Mesenchymal stem cell (in vitro differentiated cells and primary cell): ENCODE results near the gene CARD10.

ENCODE experiments used
- DNase-seq: peaks from one replicate; pipeline ENCODE4 v3.0.0-alpha.2; 2013
- H2AFZ ChIP-seq: one replicate; pipeline ENCODE4 v1.6.1; 2013; ENCODE audit warnings: low read depth, mild to moderate bottlenecking, control low read depth, inconsistent platforms, low read length, moderate library complexity
- H2AK5ac ChIP-seq: 2 replicates; pipeline ENCODE4 v1.6.1; 2013; ENCODE audit warnings: low read length, moderate library complexity, mild to moderate bottlenecking, inconsistent platforms; ENCODE audit not compliant: severe bottlenecking
- H2BK120ac ChIP-seq: one replicate; pipeline ENCODE4 v1.6.1; 2013; ENCODE audit warnings: low read depth, mild to moderate bottlenecking, inconsistent platforms, low read length, moderate library complexity
- H2BK12ac ChIP-seq, 2 experiments: one replicate each; pipeline ENCODE4 v1.6.1; 2013; ENCODE audit warnings: inconsistent platforms in 2 of 2, low read length in 2 of 2, mild to moderate bottlenecking in 2 of 2, moderate library complexity in 2 of 2, control low read depth in 1 of 2
- H2BK15ac ChIP-seq: one replicate; pipeline ENCODE4 v1.6.1; 2013; ENCODE audit warnings: mild to moderate bottlenecking, low read depth, inconsistent platforms; ENCODE audit not compliant: poor library complexity, severe bottlenecking
- H2BK5ac ChIP-seq: 2 replicates; pipeline ENCODE4 v1.6.1; 2013; ENCODE audit warnings: low read depth, mild to moderate bottlenecking, low read length, control low read depth, inconsistent platforms; ENCODE audit not compliant: poor library complexity, severe bottlenecking
- H3K14ac ChIP-seq, 2 experiments: one replicate each; pipeline ENCODE4 v1.6.1; 2013; ENCODE audit warnings: inconsistent platforms in 2 of 2, low read length in 2 of 2, control low read depth in 1 of 2, mild to moderate bottlenecking in 1 of 2, moderate library complexity in 1 of 2
- H3K18ac ChIP-seq, 2 experiments: one replicate each; pipeline ENCODE4 v1.6.1; 2013; ENCODE audit warnings: inconsistent platforms in 2 of 2, low read length in 2 of 2, control low read depth in 1 of 2, low read depth in 1 of 2, mild to moderate bottlenecking in 1 of 2
- H3K23ac ChIP-seq, 2 experiments: one replicate each; pipeline ENCODE4 v1.6.1; 2013; ENCODE audit warnings: inconsistent platforms in 2 of 2, low read length in 2 of 2, mild to moderate bottlenecking in 2 of 2, moderate library complexity in 2 of 2, control low read depth in 1 of 2
- H3K27ac ChIP-seq: 2 replicates; pipeline ENCODE4 v1.5.1; 2013; ENCODE audit warnings: mild to moderate bottlenecking, moderate library complexity, low read length, control low read depth, inconsistent platforms; ENCODE audit not compliant: poor library complexity, severe bottlenecking
- H3K27me3 ChIP-seq, 2 experiments: 2 replicates each; pipeline versions ENCODE4 v1.6.1 to v1.7.0; 2013; ENCODE audit warnings: low read length in 2 of 2, mild to moderate bottlenecking in 2 of 2, moderate library complexity in 2 of 2, control low read depth in 1 of 2, inconsistent platforms in 1 of 2; ENCODE audit not compliant: control insufficient read depth in 1 of 2, insufficient read depth in 1 of 2
- H3K36me3 ChIP-seq, 2 experiments: 2 replicates each; pipeline versions ENCODE4 v1.6.1 to v1.7.0; 2013; ENCODE audit warnings: low read length in 2 of 2, control low read depth in 1 of 2, inconsistent platforms in 1 of 2, low read depth in 1 of 2, mild to moderate bottlenecking in 1 of 2; ENCODE audit not compliant: insufficient read depth in 2 of 2, control insufficient read depth in 1 of 2
- H3K4ac ChIP-seq, 2 experiments: one replicate each; pipeline ENCODE4 v1.6.1; 2013; ENCODE audit warnings: inconsistent platforms in 2 of 2, low read length in 2 of 2, mild to moderate bottlenecking in 2 of 2, moderate library complexity in 2 of 2, control low read depth in 1 of 2, low read depth in 1 of 2
- H3K4me1 ChIP-seq: 2 replicates; pipeline ENCODE4 v1.6.1; 2013; ENCODE audit warnings: low read depth, low read length, control low read depth; ENCODE audit not compliant: control insufficient read depth, insufficient read depth
- H3K4me2 ChIP-seq: 2 replicates; pipeline ENCODE4 v1.6.1; 2013; ENCODE audit warnings: low read length, mild to moderate bottlenecking, inconsistent platforms; ENCODE audit not compliant: poor library complexity, severe bottlenecking
- H3K4me3 ChIP-seq, 2 experiments: 2 replicates each; pipeline versions ENCODE4 v1.5.1 to v1.7.0; 2013; ENCODE audit warnings: low read length in 2 of 2, mild to moderate bottlenecking in 2 of 2, control low read depth in 1 of 2, low read depth in 1 of 2; ENCODE audit not compliant: insufficient read depth in 1 of 2
- H3K79me1 ChIP-seq: replicated peaks from 2 replicates; pipeline ENCODE4 v1.6.1; 2013; ENCODE audit warnings: mild to moderate bottlenecking, control low read depth, low read length, inconsistent platforms; ENCODE audit not compliant: poor library complexity, severe bottlenecking
- H3K9ac ChIP-seq: 2 replicates; pipeline ENCODE4 v1.7.0; 2013; ENCODE audit warnings: mild to moderate bottlenecking, low read length, moderate library complexity
- H3K9me3 ChIP-seq: 2 replicates; pipeline ENCODE4 v1.7.0; 2013; ENCODE audit warnings: mild to moderate bottlenecking, low read length; ENCODE audit not compliant: control insufficient read depth
- H4K8ac ChIP-seq: one replicate; pipeline ENCODE4 v1.6.1; 2013; ENCODE audit warnings: inconsistent platforms, mild to moderate bottlenecking, low read length, moderate library complexity
- H4K91ac ChIP-seq: one replicate; pipeline ENCODE4 v1.6.1; 2013; ENCODE audit warnings: mild to moderate bottlenecking, low read length, inconsistent platforms
- WGBS: methylation state at CpG from one replicate; pipeline ENCODE4 v1.1.7; 2013; ENCODE audit warnings: mixed read lengths; 5-methylcytosine and 5-hydroxymethylcytosine counted together

CARD10 gene

DNA sequence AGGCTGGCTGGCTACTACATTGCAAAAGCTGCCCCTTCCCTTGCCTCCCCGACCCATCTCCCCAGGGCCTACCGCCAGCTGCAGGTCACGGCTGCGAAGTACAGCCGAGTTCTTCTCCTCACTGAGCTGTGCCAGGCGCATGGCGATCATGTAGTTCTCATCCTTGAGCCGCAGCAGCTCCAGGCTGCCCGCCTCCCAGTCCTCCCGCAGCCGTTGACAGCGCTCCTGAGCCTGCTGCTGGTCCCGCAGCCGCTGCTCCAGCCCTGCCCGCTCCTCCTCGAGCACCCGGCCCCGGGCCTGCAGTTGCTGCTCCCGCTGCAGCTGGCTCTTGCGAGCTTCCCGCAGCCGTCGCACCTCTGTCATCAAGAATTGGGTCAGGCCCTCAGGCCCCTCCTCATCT lies 3.3 kb downstream of the CARD10 start:
- H2BK12ac ChIP-seq = no peak overlapping the region
- H3K79me1 ChIP-seq = peaks cover 6% of the 10 kb centered on the region
- no peak overlapping the region for H3K9ac ChIP-seq
- H3K18ac ChIP-seq = no peak overlapping the region
- H2BK5ac ChIP-seq = no peak overlapping the region
- H2BK15ac ChIP-seq = no peak overlapping the region
- H3K4me1 ChIP-seq = peaks cover 44% of the 10 kb centered on the region
- no peak overlapping the region for H3K27ac ChIP-seq
- H3K4me2 ChIP-seq = no peak overlapping the region
- no peak overlapping the region for H4K8ac ChIP-seq
- H3K23ac ChIP-seq = no peak overlapping the region
- H4K91ac ChIP-seq = no peak overlapping the region
- WGBS = 96% methylated on average over 23 of the region's 23 CpGs
- H3K9me3 ChIP-seq = peaks cover 6% of the 10 kb centered on the region
- H3K27me3 ChIP-seq = no peaks in the 10 kb centered on the region
- H3K4ac ChIP-seq = no peak overlapping the region
- no peak overlapping the region for H3K14ac ChIP-seq
- H3K4me3 ChIP-seq = peak overlapping the region in 1 of 2 experiments; percentile 30
- no peak for DNase-seq
- no peak overlapping the region for H2BK120ac ChIP-seq
- H3K36me3 ChIP-seq = peaks cover 24 to 30% of the 10 kb centered on the region in 2 experiments
- no peak overlapping the region for H2AFZ ChIP-seq
- peak overlapping the region; percentile 87 for H2AK5ac ChIP-seq

DNA sequence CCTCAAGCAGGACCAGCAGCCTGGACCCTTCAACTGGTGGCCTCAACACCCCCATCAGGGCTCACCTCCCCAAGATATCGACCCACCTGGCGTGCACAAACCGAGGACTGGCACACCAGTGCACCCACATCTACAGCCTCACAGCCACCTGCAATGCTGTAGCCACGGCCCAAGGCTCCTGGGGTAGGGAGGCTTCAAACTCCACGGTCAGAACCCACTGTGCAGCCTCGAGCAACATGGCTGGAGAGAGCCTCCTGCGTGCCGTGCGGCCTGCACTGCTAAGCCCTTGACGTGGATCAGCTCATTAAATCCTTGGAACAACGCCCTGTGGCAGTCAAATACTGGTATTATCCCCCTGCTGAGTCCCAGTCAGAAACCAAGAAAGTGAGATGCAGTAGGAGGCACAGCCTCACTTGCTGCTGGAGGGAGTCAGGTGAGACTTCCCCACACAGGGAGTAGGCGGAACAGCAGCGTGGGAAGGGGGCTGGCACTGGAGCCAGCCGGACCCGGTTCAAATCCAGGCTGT lies 4.6 kb downstream of the CARD10 start:
- Histone ChIP-seq H3K9me3 (peaks cover 6% of the 10 kb centered on the region), H3K18ac (peak overlapping the region in 1 of 2 experiments; percentile 23), H3K4me2 (peak overlapping the region; percentile 8), H3K9ac (no peak overlapping the region), H2AK5ac (peak overlapping the region; percentile 94), H3K27ac (peak overlapping the region; percentile 15), H2BK5ac (no peak overlapping the region), H4K8ac (no peak overlapping the region), H2AFZ (peak overlapping the region; percentile 42), H3K4ac (no peak overlapping the region), H2BK15ac (no peak overlapping the region), H2BK12ac (no peak overlapping the region), H3K14ac (peak overlapping the region in 1 of 2 experiments; percentile 28), H4K91ac (no peak overlapping the region), H2BK120ac (no peak overlapping the region), H3K4me3 (no peak overlapping the region), H3K27me3 (no peaks in the 10 kb centered on the region), H3K36me3 (peaks cover 33 to 36% of the 10 kb centered on the region in 2 experiments), H3K4me1 (peaks cover 48% of the 10 kb centered on the region), H3K23ac (peak overlapping the region in 1 of 2 experiments; percentile 63), H3K79me1 (peaks cover 12% of the 10 kb centered on the region)
- no peak for DNase-seq
- WGBS = 93% methylated on average over 15 of the region's 15 CpGs

DNA sequence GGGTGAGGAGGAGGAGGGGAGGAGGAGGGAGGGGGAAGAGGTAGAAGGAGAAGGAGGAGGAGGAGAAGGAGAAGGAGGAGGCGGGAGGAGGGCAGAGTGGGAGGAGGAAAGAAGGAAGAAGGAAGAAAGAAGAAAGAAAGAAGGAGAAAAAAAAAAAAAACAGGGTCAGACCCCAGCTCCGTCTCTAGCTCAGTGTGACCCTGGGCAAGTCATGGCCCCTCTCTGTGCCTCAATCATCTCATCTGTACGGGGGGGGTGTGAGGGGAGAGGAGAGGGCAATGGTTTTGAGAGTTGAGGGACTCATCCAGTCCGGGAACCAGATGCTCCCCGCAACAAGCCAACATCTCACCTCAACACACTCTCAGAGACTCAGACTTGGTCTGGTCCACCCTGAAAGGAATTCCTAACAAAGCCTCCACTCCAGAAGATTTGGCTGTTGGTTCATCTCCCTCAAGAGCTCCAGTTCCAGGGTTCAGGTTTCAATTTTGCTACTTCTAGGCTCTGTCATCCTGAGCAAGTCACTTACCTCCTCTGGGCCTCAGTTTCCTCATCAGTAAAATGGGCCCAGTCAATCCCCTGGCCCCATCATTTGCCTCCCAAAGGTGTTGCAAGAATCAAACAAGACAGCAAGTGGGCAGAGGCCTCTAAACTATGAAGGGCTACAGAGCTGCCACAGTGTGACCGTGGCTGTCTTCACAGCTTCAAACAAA lies 7.7 kb downstream of the CARD10 start:
- H2BK5ac ChIP-seq = peak overlapping the region; percentile 54
- no peak for DNase-seq
- 91% methylated on average over 3 of the region's 6 CpGs for WGBS

DNA sequence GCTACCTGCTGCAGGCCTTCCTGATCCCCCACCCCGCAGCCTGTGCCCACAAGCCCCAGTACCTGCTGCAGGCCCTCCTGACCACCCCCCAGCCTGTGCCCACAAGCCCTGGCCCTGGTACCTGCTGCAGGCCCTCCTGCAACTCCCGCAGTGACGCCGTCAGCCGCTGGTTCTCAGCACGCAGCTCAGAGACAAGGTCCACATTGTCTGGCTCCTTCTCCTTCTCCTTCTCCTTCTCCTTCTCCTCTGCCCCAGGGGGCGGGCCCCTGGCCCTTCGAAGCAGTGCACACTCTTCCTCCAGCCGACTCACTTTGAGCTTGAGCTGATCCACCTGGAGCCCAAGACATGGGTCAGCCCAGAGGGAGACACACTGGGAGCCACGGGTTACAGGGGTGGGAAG lies 9.1 kb downstream of the CARD10 start:
- Histone ChIP-seq H3K14ac (no peak overlapping the region), H3K27me3 (no peaks in the 10 kb centered on the region), H3K27ac (no peak overlapping the region), H4K8ac (no peak overlapping the region), H3K9ac (no peak overlapping the region), H3K4me2 (no peak overlapping the region), H2AFZ (no peak overlapping the region), H3K4ac (no peak overlapping the region), H3K9me3 (no peaks in the 10 kb centered on the region), H3K4me3 (no peak overlapping the region), H2BK5ac (no peak overlapping the region), H3K18ac (peak overlapping the region in 1 of 2 experiments; percentile 6), H3K23ac (no peak overlapping the region), H2BK12ac (peak overlapping the region in 1 of 2 experiments; percentile 28), H3K36me3 (peaks cover 48 to 71% of the 10 kb centered on the region in 2 experiments), H4K91ac (no peak overlapping the region), H2BK120ac (no peak overlapping the region), H3K79me1 (peaks cover 41% of the 10 kb centered on the region), H2BK15ac (peak overlapping the region; percentile 90), H3K4me1 (peaks cover 49% of the 10 kb centered on the region), H2AK5ac (peak overlapping the region; percentile 80)
- WGBS = 85% methylated on average over 10 of the region's 10 CpGs
- DNase-seq = no peak

More for the DNA sequence above, 7.7 kb downstream of the CARD10 start:
- no peak overlapping the region for H2BK120ac ChIP-seq
- H4K8ac ChIP-seq = peak overlapping the region; percentile 78
- peaks cover 36% of the 10 kb centered on the region for H3K79me1 ChIP-seq
- peak overlapping the region; percentile 89 for H2AK5ac ChIP-seq
- H3K4me2 ChIP-seq = peak overlapping the region; percentile 3
- peaks cover 46 to 66% of the 10 kb centered on the region in 2 experiments for H3K36me3 ChIP-seq
- peak overlapping the region in 1 of 2 experiments; percentile 17 for H3K4me3 ChIP-seq
- peaks cover 53% of the 10 kb centered on the region for H3K4me1 ChIP-seq
- H2BK15ac ChIP-seq = no peak overlapping the region
- peak overlapping the region; percentile 21 for H3K9ac ChIP-seq
- peak overlapping the region in 1 of 2 experiments; percentile 91 for H2BK12ac ChIP-seq
- peak overlapping the region; percentile 93 for H3K27ac ChIP-seq
- H3K4ac ChIP-seq = peak overlapping the region in 1 of 2 experiments; percentile 13
- peak overlapping the region; percentile 80 to 81 for H3K18ac ChIP-seq
- H4K91ac ChIP-seq = no peak overlapping the region
- no peaks in the 10 kb centered on the region for H3K27me3 ChIP-seq
- H2AFZ ChIP-seq = no peak overlapping the region
- peaks cover 3% of the 10 kb centered on the region for H3K9me3 ChIP-seq
- H3K23ac ChIP-seq = no peak overlapping the region
- peak overlapping the region in 1 of 2 experiments; percentile 93 for H3K14ac ChIP-seq
